ENCODE measurements around the gene TRIM27.
"Not testable (repeated sequence)": the region's sequence is repeated elsewhere in the genome, so short reads cannot be mapped to it uniquely, and the experiment has no call there.

Gene TRIM27

GRCh38 chr6:28871335-28872156 is 52.2 kb downstream of the TRIM27 start:
- H3K4me2 ChIP-seq (ENCODE audit: low read depth, low read length, poor library complexity, severe bottlenecking), result no peak overlapping the region
- no peaks in the 10 kb centered on the region for H4K20me1 ChIP-seq (ENCODE audit: insufficient read depth, low read length, poor library complexity, severe bottlenecking)
- H3K9me3 ChIP-seq (ENCODE audit: insufficient read depth, low read depth, low read length), result no peaks in the 10 kb centered on the region
- no peaks in the 10 kb centered on the region for H3K27me3 ChIP-seq (ENCODE audit: insufficient read depth, low read length, poor library complexity, severe bottlenecking)
- no peaks in the 10 kb centered on the region for H3K79me2 ChIP-seq (ENCODE audit: insufficient read depth, low read length)
- no peaks in the 10 kb centered on the region for H3F3A ChIP-seq (ENCODE audit: low read depth)
- peaks cover 7% of the 10 kb centered on the region for H3K4me1 ChIP-seq (ENCODE audit: insufficient read depth, low read length, poor library complexity, severe bottlenecking)
- no peak overlapping the region for H3K4me3 ChIP-seq (ENCODE audit: low read length, poor library complexity, severe bottlenecking)
- no peak overlapping the region for H3K9ac ChIP-seq (ENCODE audit: low read depth, low read length, poor library complexity, severe bottlenecking)
- H2AFZ ChIP-seq (ENCODE audit: low read length), result no peak overlapping the region
- TF ChIP-seq EZH2phosphoT487 (IDR thresholded peaks at IDR 0.05; ENCODE audit: borderline replicate concordance) (no peak), CTCF (conservative IDR thresholded peaks at IDR 0.05; ENCODE audit: low read length) (no peak)
- H3K36me3 ChIP-seq (ENCODE audit: insufficient read depth, low read length), result no peaks in the 10 kb centered on the region
- no peaks in the 10 kb centered on the region for H3K9me2 ChIP-seq (replicated peaks; ENCODE audit: low read depth, low read length)

- TF ChIP-seq CTCF (conservative IDR thresholded peaks at IDR 0.05; ENCODE audit: low read length) (peak; percentile 31), EZH2phosphoT487 (IDR thresholded peaks at IDR 0.05; ENCODE audit: borderline replicate concordance) (no peak)
- no peaks in the 10 kb centered on the region for H3K27me3 ChIP-seq (ENCODE audit: insufficient read depth, low read length, poor library complexity, severe bottlenecking)
- H3K4me1 ChIP-seq (ENCODE audit: insufficient read depth, low read length, poor library complexity, severe bottlenecking), result peaks cover 15% of the 10 kb centered on the region
- no peaks in the 10 kb centered on the region for H3K36me3 ChIP-seq (ENCODE audit: insufficient read depth, low read length)
- no peaks in the 10 kb centered on the region for H3K79me2 ChIP-seq (ENCODE audit: insufficient read depth, low read length)
- no peak overlapping the region for H3K4me2 ChIP-seq (ENCODE audit: low read depth, low read length, poor library complexity, severe bottlenecking)
- H3K9me2 ChIP-seq (replicated peaks; ENCODE audit: low read depth, low read length), result no peaks in the 10 kb centered on the region
- no peaks in the 10 kb centered on the region; the same call in 1 of the 2 replicates for H3K9me3 ChIP-seq (ENCODE audit: insufficient read depth, low read depth, low read length)
- H4K20me1 ChIP-seq (ENCODE audit: insufficient read depth, low read length, poor library complexity, severe bottlenecking), result no peaks in the 10 kb centered on the region
- H3F3A ChIP-seq (ENCODE audit: low read depth), result 0 out of 2 replicates have a peak, but pooled peaks cover 5% of the 10 kb centered on the region
- no peak overlapping the region for H3K4me3 ChIP-seq (ENCODE audit: low read length, poor library complexity, severe bottlenecking)
- no peak overlapping the region for H2AFZ ChIP-seq (ENCODE audit: low read length)
- no peak overlapping the region for H3K9ac ChIP-seq (ENCODE audit: low read depth, low read length, poor library complexity, severe bottlenecking)
Observed at GRCh38 chr6:28868873-28869272, 54.9 kb downstream of the TRIM27 start.

GRCh38 chr6:28867086-28867409 is 56.7 kb downstream of the TRIM27 start:
- H3K9me3 ChIP-seq (ENCODE audit: insufficient read depth, low read depth, low read length), result no peaks in the 10 kb centered on the region; the same call in 1 of the 2 replicates
- H4K20me1 ChIP-seq (ENCODE audit: insufficient read depth, low read length, poor library complexity, severe bottlenecking), result no peaks in the 10 kb centered on the region
- H3F3A ChIP-seq (ENCODE audit: low read depth), result 0 out of 2 replicates have a peak, but pooled peaks cover 5% of the 10 kb centered on the region
- no peak for TF ChIP-seq EZH2phosphoT487 (IDR thresholded peaks at IDR 0.05; ENCODE audit: borderline replicate concordance)
- TF ChIP-seq CTCF (conservative IDR thresholded peaks at IDR 0.05; ENCODE audit: low read length), result no peak
- H3K4me2 ChIP-seq (ENCODE audit: low read depth, low read length, poor library complexity, severe bottlenecking), result peak overlapping the region; percentile 80
- no peaks in the 10 kb centered on the region for H3K27me3 ChIP-seq (ENCODE audit: insufficient read depth, low read length, poor library complexity, severe bottlenecking)
- no peaks in the 10 kb centered on the region for H3K36me3 ChIP-seq (ENCODE audit: insufficient read depth, low read length)
- H3K9ac ChIP-seq (ENCODE audit: low read depth, low read length, poor library complexity, severe bottlenecking), result peak overlapping the region; percentile 78
- H3K79me2 ChIP-seq (ENCODE audit: insufficient read depth, low read length), result no peaks in the 10 kb centered on the region
- peaks cover 20% of the 10 kb centered on the region for H3K4me1 ChIP-seq (ENCODE audit: insufficient read depth, low read length, poor library complexity, severe bottlenecking)
- no peaks in the 10 kb centered on the region for H3K9me2 ChIP-seq (replicated peaks; ENCODE audit: low read depth, low read length)
- H3K4me3 ChIP-seq (ENCODE audit: low read length, poor library complexity, severe bottlenecking), result peak overlapping the region; percentile 73
- H2AFZ ChIP-seq (ENCODE audit: low read length), result peak overlapping the region; percentile 67

- H2AFZ ChIP-seq (ENCODE audit: low read length), result peak overlapping the region; percentile 67
- not testable (repeated sequence) for H3K27me3 ChIP-seq (ENCODE audit: insufficient read depth, low read length, poor library complexity, severe bottlenecking); H3K9me2 ChIP-seq (replicated peaks; ENCODE audit: low read depth, low read length); H3F3A ChIP-seq (ENCODE audit: low read depth); H3K79me2 ChIP-seq (ENCODE audit: insufficient read depth, low read length); H4K20me1 ChIP-seq (ENCODE audit: insufficient read depth, low read length, poor library complexity, severe bottlenecking); H3K36me3 ChIP-seq (ENCODE audit: insufficient read depth, low read length); H3K9me3 ChIP-seq (ENCODE audit: insufficient read depth, low read depth, low read length)
- H3K4me3 ChIP-seq (ENCODE audit: low read length, poor library complexity, severe bottlenecking), result peak overlapping the region; percentile 73
- peak overlapping the region; percentile 80 for H3K4me2 ChIP-seq (ENCODE audit: low read depth, low read length, poor library complexity, severe bottlenecking)
- H3K4me1 ChIP-seq (ENCODE audit: insufficient read depth, low read length, poor library complexity, severe bottlenecking), result peaks cover 20% of the 10 kb centered on the region
- peak overlapping the region; percentile 78 for H3K9ac ChIP-seq (ENCODE audit: low read depth, low read length, poor library complexity, severe bottlenecking)
Observed at GRCh38 chr6:28866205-28867085, 57.3 kb downstream of the TRIM27 start.
